NK-92 (cell line): ENCODE measurements around the gene ZNF473.
"Not testable (repeated sequence)": the region's sequence is repeated elsewhere in the genome, so short reads cannot be mapped to it uniquely, and the experiment has no call there.

Experiments used
- DNase-seq: peaks from one replicate; lab custom pipeline; 2025; ENCODE audit not compliant: unreplicated experiment; lab: John Stamatoyannopoulos, UW

Gene ZNF473

DNA sequence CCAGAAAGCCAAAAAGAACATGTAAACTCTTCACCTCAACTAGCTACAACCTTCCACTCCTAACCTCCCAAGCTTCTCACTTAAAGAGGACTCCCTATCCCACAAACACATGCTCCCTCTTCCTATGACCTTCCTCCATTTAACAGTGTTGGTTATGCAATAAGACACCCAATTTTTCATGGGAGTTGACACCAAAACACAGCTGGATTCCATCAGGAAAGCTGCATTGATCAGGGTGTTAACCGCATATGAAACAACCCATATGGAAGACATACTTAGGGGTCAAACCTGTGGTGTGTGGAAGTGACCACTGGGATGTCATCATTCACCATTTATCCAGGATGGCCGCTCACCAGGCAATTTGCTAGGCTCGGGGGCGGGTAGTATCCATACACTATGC, 21.9 kb downstream of the ZNF473 start:
- DNase-seq = no peak

- no peak for DNase-seq
These were observed 24.8 kb downstream of the ZNF473 start for GRCh38 chr19:50050406-50051227.

DNA sequence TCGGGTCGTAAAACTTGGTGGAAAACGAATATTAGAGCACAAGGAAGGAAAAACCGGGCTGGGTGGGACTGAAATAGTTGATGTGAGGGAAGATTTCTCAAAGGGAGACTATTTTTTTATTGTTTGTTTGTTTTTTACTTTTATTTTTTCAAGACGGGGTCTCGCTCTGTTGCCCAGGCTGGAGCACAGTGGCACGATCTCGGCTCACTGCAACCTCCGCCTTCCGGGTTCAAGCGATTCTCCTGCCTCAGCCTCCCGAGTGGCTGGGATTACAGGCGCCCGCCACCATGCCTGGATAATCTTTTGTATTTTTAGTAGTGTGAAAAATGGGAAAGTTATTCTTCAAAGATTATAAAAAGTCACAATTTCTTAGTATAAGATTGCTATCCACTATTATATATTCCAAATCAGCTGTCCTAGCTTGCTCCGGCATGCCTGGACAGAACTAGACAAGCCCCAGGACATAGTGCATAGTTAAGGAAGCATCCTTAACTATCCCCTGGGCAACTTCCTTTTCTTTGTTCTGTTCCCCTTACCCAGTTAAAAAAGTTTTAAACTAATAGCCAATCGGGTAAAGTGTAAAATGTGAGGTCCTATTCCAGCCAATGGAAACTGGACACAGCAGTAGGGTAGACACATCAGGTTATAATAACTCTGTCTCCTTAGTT, 25.6 kb downstream of the ZNF473 start:
- not testable (repeated sequence) for DNase-seq

- DNase-seq = no peak
These were observed 26.2 kb downstream of the ZNF473 start for GRCh38 chr19:50051964-50052363.

- no peak for DNase-seq
These were observed 27.3 kb downstream of the ZNF473 start for GRCh38 chr19:50053119-50053518.

GRCh38 chr19:50058425-50058824, 32.6 kb downstream of the ZNF473 start:
- no peak for DNase-seq

DNA sequence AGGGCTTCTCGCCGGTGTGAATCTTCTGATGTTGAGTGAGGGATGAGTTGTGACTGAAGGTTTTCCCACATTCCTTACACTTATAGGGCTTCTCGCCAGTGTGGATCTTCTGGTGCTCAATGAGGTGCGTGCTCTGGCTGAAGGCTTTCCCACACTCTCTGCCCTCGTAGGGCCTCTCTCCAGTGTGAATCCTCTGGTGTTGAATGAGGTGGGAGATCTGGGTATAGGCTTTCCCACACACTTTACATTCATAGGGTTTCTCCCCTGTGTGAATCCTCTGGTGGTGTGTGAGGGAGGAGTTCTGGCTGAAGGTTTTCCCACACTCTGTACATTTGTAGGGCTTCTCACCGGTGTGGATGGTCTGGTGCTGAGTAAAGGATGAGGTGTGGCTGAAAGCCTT, 33.2 kb downstream of the ZNF473 start:
- DNase-seq = no peak

- DNase-seq = no peak
These were observed 34.3 kb downstream of the ZNF473 start for GRCh38 chr19:50060107-50060506.

DNA sequence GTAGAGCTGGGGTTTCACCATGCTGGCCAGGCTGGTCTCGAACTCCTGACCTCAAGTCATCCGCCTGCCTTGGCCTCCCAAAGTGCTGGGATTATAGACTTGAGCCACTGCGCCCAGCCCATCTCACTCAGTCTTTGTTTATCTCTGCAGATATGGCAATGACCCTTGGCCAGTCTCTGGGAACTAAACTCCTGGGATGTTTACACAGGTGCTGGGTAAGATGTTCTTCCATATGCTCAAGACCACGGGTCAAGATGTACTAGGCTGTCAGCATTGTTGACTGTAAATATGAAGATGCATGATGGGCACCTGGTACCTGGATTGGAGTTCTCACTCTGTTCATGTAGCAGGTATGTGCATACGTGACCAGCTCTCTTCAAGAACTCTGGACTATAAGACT, 35.8 kb downstream of the ZNF473 start:
- no peak for DNase-seq

DNA sequence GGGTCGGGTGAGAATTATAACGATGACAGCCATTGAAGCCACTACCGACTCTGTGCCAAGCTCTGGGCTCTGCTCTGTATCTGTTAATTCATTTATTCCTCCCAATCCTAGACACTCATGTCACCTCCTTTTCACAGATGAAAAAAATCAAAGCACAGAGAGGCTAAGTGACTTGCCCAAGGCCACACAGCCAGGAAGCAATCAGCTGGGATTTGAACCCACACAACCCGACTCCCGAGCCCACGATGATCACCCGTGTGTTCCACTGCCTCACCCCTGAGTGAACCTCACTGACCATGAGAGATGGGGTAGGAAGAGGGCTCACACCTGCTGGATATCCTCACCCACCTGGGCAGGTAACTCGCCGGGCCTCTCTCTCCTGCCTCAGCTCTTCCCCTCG, 40.1 kb downstream of the ZNF473 start:
- no peak for DNase-seq

GRCh38 chr19:50067575-50067974, 41.8 kb downstream of the ZNF473 start:
- no peak for DNase-seq

GRCh38 chr19:50068382-50068781, 42.6 kb downstream of the ZNF473 start:
- not testable (repeated sequence) for DNase-seq

- not testable (repeated sequence) for DNase-seq
These were observed 49.3 kb downstream of the ZNF473 start for GRCh38 chr19:50075076-50075475.

- not testable (repeated sequence) for DNase-seq
These were observed 50.0 kb downstream of the ZNF473 start for GRCh38 chr19:50075644-50076372.

DNA sequence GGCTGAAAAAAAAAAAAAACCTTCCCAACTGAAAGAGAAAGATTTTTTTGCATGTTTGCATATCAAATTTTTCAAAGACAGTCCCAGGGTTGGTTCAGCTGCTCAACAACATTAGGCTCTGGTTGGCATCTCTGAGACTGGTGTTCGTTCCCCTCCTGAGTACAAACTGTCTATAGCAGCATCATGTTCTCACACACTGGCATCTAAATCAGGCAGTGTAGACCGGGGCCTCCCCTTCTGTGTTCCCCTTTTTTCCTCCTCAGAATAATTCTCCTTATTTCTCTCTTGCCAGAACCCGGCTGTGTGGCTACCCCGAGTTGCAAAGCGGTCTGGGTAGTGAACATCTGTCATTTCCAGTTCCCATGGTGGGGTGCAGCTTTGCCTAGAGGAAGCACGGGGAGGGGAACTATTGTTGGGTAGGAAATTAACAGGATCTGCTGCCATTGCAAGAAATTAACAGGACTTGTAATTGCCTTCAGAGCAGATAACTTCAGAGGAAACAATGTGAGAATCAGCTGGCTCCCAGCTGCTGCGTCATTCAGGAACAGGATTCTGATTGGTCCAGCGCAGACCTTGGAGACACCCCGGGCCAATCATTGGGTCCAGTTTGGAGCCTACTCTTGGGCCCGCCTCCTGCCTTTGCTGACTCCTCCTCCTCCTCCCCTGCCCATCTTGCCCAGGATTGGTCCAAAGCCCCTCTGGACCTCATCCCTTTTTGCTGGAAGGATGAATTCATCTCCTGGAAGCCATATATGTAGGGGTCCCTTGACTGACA, 51.0 kb downstream of the ZNF473 start:
- not testable (repeated sequence) for DNase-seq

DNA sequence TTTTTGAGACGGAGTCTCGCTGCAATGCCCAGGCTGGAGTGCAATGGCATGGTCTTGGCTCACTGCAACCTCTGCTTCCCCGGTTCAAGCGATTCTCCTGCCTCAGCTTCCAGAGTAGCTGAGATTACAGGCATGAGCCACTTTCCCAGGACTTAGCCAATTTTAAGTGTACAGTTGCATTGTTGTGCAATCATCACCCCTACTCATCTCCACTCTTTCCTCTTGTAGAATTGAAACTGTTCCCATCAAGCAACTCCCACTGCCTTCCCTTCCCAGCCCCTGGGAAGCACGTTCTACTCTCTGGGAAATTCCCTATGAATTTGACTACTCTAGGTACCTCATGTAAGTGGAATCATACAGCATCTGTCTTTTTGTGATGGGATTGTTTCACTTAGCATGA, 53.2 kb downstream of the ZNF473 start:
- not testable (repeated sequence) for DNase-seq

GRCh38 chr19:50084440-50084839, 58.6 kb downstream of the ZNF473 start:
- not testable (repeated sequence) for DNase-seq

DNA sequence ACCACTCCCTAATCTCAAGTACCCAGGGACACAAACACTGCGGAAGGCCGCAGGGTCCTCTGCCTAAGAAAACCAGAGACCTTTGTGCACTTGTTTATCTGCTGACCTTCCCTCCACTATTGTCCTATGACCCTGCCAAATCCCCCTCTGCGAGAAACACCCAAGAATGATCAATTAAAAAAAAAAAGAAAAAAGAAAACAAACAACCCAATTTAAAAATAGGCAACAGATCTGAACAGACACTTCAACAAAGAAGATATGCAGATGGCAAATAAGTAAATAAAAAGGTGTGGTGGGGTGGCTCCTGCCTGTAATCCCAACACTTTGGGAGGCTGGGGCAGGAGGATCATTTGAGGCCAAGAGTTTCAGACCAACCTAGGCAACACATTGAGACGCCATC, 61.3 kb downstream of the ZNF473 start:
- not testable (repeated sequence) for DNase-seq

DNA sequence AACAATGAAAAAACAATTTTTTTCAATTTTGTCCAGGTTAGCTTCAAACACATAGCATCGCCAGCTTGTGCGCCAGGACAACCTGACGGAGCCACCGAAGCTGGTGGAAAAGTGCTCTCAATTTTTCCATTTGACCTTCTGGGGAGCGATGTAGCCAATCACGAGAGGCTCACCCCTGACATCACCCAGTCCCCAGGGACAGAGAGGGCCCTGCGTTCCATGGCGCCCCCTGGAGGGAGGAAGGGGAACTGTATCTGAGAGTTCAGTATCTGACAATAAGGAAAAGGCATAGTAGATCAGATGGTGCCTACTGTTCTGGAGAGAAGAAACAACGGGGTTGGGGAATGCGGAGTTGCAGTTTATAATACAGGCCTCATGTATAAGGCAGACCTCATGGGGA, 64.9 kb downstream of the ZNF473 start:
- DNase-seq = not testable (repeated sequence)

- DNase-seq = not testable (repeated sequence)
These were observed 66.0 kb downstream of the ZNF473 start for GRCh38 chr19:50091786-50092185.

GRCh38 chr19:50092597-50092996, 66.8 kb downstream of the ZNF473 start:
- not testable (repeated sequence) for DNase-seq
